ENCODE measurements around the gene RPS27L.
"Not testable (repeated sequence)": the region's sequence is repeated elsewhere in the genome, so short reads cannot be mapped to it uniquely, and the experiment has no call there.

Gene RPS27L

DNA sequence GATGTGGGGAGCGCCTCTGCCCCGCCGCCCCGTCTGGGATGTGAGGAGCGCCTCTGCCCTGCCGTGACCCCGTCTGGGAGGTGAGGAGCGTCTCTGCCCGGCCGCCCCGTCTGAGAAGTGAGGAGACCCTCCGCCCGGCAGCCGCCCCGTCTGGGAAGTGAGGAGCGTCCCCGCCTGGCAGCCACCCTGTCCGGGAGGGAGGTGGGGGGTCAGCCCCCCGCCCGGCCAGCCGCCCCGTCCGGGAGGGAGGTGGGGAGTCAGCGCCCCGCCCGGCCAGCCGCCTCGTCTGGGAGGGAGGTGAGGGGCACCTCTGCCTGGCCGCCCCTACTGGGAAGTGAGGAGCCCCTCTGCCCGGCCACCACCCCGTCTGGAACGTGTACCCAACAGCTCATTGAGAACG lies 58.4 kb downstream of the RPS27L start:
- not testable (repeated sequence) for DNase-seq (ENCODE audit: low read depth)
